Testis (tissue), 3 donors: Measurements from ENCODE around the gene PCDHA7. TPM values are rescaled to one million over a fixed set of nuclear protein-coding genes. Genes with fewer than 3 reads are reported as not detected.
A peak's percentile ranks its signal among the peaks of the same experiment; 100 is the strongest.
"Not testable (repeated sequence)": the region's sequence is repeated elsewhere in the genome, so short reads cannot be mapped to it uniquely, and the experiment has no call there.

ENCODE experiments used
- DNase-seq: peaks from one replicate; pipeline ENCODE4 v3.0.0-alpha.2; 2019
- H3K27ac ChIP-seq, 2 donors: fragments of 200-600 bp; sonication (generic); one replicate each; pipeline ENCODE4 v1.5.1; 2019
- H3K27me3 ChIP-seq: fragments of 200-600 bp; sonication (generic); one replicate; pipeline ENCODE4 v1.5.1; 2019
- H3K36me3 ChIP-seq: fragments of 200-600 bp; sonication (generic); one replicate; pipeline ENCODE4 v1.5.1; 2017; ENCODE audit warnings: low read depth; ENCODE audit errors: missing control alignments
- H3K4me1 ChIP-seq: fragments of 200-600 bp; sonication (generic); one replicate; pipeline ENCODE4 v1.5.1; 2019
- H3K4me3 ChIP-seq, 2 donors: fragments of 200-600 bp; sonication (generic); one replicate each; pipeline ENCODE4 v1.5.1; 2017 to 2019
- H3K9me3 ChIP-seq: fragments of 200-600 bp; sonication (generic); one replicate; pipeline ENCODE4 v1.5.1; 2017
- POLR2A ChIP-seq: fragments of 450-650 bp; IDR thresholded peaks from one replicate; pipeline ENCODE4 v1.6.1; 2017; ENCODE audit warnings: antibody characterized with exemption, mild to moderate bottlenecking, moderate library complexity
- WGBS, 2 donors: methylation state at CpG; one replicate each; pipeline ENCODE4 v1.1.5; 2018; 5-methylcytosine and 5-hydroxymethylcytosine counted together
- intact Hi-C: fragments of 100-400 bp; cut with DNase I; formaldehyde crosslinking; loops from one replicate; pipeline ENCODE4 v1.15.1; 2023; ENCODE audit warnings: low total_unique reads
- polyA plus RNA-seq: library from polyadenylated mRNA; stranded (reverse); fragments of 350-450 nt; fragmentation: Illumina TruSeq; extraction: RNeasy Lipid Tissue Mini Kit (QIAGEN cat#74804); gene quantifications from one replicate; pipeline ENCODE4 v1.2.3, GENCODE V29; 2014; ENCODE audit warnings: low read depth, low replicate concordance; ENCODE audit not compliant: insufficient read depth
- total RNA-seq, 2 donors: library from RNA; depleted of rRNA; stranded (reverse); fragments of >200 nt; gene quantifications; one replicate each; pipeline ENCODE4 v1.2.3, GENCODE V29; 2016
- TF ChIP-seq, protein P1 (sequence below), 3 experiments: fragments of 450-650 bp in 2 of 3; fragments of 200-600 bp in 1 of 3; sonication (generic) in 1 of 3; IDR thresholded peaks; one replicate each; pipeline ENCODE4 v1.5.1; 2016 to 2019; ENCODE audit warnings: antibody characterized with exemption in 3 of 3, mild to moderate bottlenecking in 2 of 3, moderate library complexity in 1 of 3

PCDHA7 gene
- total and polyA plus RNA-seq, 3 donors from 2014 or later, result 0.78 to 3.8 (median 2.7) TPM

DNA sequence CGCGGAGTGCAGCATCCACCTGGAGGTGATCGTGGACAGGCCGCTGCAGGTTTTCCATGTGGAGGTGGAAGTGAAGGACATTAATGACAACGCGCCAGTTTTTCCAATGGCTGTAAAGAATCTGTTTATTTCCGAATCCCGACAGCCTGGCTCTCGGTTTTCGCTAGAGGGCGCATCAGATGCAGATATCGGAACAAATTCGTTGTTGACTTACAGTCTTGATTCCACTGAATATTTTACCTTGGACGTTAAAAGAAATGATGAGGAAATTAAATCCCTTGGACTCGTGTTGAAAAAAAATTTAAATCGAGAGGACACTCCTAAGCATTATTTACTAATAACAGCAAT, 32.6 kb upstream of the PCDHA7 start:
- H3K9me3 ChIP-seq, result no peaks in the 10 kb centered on the region
- H3K4me3 ChIP-seq, result peak overlapping the region; percentile 18 to 47
- H3K27me3 ChIP-seq, result no peaks in the 10 kb centered on the region
- H3K36me3 ChIP-seq, result no peaks in the 10 kb centered on the region
- intact Hi-C loops, result no loop called here
- TF ChIP-seq POLR2A, result no peak
- TF ChIP-seq, protein P1, sequence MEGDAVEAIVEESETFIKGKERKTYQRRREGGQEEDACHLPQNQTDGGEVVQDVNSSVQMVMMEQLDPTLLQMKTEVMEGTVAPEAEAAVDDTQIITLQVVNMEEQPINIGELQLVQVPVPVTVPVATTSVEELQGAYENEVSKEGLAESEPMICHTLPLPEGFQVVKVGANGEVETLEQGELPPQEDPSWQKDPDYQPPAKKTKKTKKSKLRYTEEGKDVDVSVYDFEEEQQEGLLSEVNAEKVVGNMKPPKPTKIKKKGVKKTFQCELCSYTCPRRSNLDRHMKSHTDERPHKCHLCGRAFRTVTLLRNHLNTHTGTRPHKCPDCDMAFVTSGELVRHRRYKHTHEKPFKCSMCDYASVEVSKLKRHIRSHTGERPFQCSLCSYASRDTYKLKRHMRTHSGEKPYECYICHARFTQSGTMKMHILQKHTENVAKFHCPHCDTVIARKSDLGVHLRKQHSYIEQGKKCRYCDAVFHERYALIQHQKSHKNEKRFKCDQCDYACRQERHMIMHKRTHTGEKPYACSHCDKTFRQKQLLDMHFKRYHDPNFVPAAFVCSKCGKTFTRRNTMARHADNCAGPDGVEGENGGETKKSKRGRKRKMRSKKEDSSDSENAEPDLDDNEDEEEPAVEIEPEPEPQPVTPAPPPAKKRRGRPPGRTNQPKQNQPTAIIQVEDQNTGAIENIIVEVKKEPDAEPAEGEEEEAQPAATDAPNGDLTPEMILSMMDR (IDR thresholded peaks at IDR 0.05), result peak in 2 of 3 experiments; percentile 23 to 28
- no peak overlapping the region for H3K27ac ChIP-seq
- peak; percentile 48 for DNase-seq
- no peaks in the 10 kb centered on the region for H3K4me1 ChIP-seq
- 8 to 18% methylated on average over 16 of the region's 16 CpGs for WGBS, 2 donors

DNA sequence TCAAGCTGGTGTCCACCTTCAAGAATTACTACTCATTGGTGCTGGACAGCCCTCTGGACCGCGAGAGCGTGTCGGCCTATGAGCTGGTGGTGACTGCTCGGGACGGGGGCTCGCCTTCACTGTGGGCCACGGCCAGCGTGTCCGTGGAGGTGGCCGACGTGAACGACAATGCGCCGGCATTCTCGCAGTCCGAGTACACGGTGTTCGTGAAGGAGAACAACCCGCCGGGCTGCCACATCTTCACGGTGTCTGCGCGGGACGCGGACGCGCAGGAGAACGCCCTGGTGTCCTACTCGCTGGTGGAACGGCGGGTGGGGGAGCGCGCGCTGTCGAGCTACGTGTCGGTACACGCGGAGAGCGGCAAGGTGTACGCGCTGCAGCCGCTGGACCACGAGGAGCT, 31.7 kb upstream of the PCDHA7 start:
- intact Hi-C loops, H3K27me3 ChIP-seq, H3K36me3 ChIP-seq, H3K9me3 ChIP-seq, H3K4me1 ChIP-seq, H3K27ac ChIP-seq, DNase-seq, H3K4me3 ChIP-seq: not testable (repeated sequence)
- 28 to 36% methylated on average over 25 to 45 of the region's 45 CpGs for WGBS, 2 donors

DNA sequence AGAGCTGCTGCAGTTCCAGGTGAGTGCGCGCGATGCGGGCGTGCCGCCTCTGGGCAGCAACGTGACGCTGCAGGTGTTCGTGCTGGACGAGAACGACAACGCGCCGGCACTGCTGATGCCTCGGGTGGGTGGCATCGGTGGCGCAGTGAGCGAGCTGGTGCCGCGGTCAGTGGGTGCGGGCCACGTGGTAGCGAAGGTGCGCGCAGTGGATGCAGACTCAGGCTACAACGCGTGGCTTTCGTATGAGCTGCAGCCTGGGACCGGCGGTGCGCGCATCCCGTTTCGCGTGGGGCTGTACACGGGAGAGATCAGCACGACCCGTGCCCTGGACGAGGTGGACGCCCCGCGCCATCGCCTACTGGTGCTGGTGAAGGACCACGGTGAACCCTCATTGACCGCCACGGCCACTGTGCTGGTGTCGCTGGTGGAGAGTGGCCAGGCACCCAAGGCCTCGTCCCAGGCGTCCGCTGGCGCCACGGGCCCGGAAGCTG, 31.2 kb upstream of the PCDHA7 start:
- H3K4me1 ChIP-seq, result no peaks in the 10 kb centered on the region
- TF ChIP-seq, protein P1 (IDR thresholded peaks at IDR 0.05), result no peak
- TF ChIP-seq POLR2A, result no peak
- H3K9me3 ChIP-seq, result no peaks in the 10 kb centered on the region
- DNase-seq, result no peak
- no peaks in the 10 kb centered on the region for H3K36me3 ChIP-seq
- no peak overlapping the region for H3K27ac ChIP-seq
- 26% methylated on average over 52 of the region's 53 CpGs; no CpG with 5 or more reads in 1 of the 2 donors for WGBS, 2 donors
- intact Hi-C loops, result no loop called here
- H3K4me3 ChIP-seq, result no peak overlapping the region
- no peaks in the 10 kb centered on the region for H3K27me3 ChIP-seq

DNA sequence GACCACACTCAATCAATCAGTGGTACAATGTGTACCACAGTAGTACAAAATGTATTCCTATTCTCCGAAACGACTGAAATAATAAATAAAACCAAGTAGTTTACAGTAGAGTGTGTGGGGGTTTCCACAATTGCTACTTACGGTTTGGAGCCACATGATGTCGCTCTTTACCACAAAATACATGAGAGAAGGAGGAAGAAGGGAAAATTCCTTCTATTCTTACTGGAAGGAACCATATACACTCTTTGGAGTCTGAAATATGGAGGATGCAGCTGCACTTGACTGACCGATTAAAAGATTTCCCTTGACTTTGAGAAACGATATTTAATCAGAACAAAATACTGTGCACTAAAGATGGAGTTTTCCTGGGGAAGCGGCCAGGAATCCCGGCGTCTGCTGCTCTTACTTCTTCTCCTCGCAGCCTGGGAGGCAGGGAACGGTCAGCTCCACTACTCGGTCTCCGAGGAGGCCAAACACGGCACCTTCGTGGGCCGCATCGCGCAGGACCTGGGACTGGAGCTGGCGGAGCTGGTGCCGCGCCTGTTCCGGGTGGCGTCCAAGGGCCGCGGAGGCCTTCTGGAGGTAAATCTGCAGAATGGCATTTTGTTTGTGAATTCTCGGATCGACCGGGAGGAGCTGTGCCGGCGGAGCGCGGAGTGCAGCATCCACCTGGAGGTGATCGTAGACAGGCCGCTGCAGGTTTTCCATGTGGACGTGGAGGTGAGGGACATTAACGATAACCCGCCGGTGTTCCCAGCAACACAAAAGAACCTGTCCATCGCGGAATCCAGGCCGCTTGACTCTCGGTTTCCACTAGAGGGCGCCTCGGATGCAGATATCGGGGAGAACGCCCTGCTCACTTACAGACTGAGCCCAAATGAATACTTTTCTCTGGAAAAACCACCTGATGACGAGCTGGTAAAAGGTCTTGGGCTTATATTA, 27.0 kb upstream of the PCDHA7 start, which contains the start of gene PCDHA4:
Gene PCDHA4, plus strand, starts transcription at position 235 of the 942 bp plus-strand sequence.
- intact Hi-C loops, result no loop called here
- Histone ChIP-seq H3K4me1 (no peaks in the 10 kb centered on the region), H3K27ac (peak within 1 kb of the TSS in 1 of 2 donors; percentile 59), H3K4me3 (peak within 1 kb of the TSS; percentile 47 to 61), H3K27me3 (no peaks in the 10 kb centered on the region), H3K36me3 (no peaks in the 10 kb centered on the region), H3K9me3 (no peaks in the 10 kb centered on the region)
- whole genome bisulfite sequencing, 2 donors, result 13 to 21% methylated on average over 13 to 43 of the region's 47 CpGs
- DNase-seq, result peak; percentile 87
- TF ChIP-seq POLR2A, result no peak
- TF ChIP-seq, protein P1 (IDR thresholded peaks at IDR 0.05), result peak; percentile 26 to 46 (median 30)

DNA sequence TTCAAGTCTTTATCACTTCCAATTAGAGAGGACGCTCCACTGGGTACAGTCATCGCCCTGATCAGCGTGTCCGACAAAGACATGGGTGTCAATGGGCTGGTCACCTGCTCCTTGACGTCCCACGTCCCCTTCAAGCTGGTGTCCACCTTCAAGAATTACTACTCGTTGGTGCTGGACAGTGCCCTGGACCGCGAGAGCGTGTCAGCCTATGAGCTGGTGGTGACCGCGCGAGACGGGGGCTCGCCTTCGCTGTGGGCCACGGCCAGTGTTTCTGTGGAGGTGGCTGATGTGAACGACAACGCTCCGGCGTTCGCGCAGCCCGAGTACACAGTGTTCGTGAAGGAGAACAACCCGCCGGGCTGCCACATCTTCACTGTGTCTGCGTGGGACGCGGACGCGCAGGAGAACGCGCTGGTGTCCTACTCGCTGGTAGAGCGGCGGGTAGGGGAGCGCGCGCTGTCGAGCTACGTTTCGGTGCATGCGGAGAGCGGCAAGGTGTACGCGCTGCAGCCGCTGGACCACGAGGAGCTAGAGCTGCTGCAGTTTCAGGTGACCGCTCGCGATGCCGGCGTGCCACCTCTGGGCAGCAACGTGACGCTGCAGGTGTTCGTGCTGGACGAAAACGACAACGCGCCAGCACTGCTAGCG, 25.7 kb upstream of the PCDHA7 start:
- H3K4me1 ChIP-seq, DNase-seq, H3K4me3 ChIP-seq, H3K27ac ChIP-seq, intact Hi-C loops, H3K27me3 ChIP-seq, H3K9me3 ChIP-seq, H3K36me3 ChIP-seq: not testable (repeated sequence)
- 44 to 58% methylated on average over 53 to 62 of the region's 62 CpGs for WGBS, 2 donors
